NCI-H748 (cell line): ENCODE measurements around the gene CLDN14.

ENCODE experiments used
- DNase-seq: peaks from one replicate; lab custom pipeline; 2025; ENCODE audit not compliant: unreplicated experiment; lab: John Stamatoyannopoulos, UW

The CLDN14 gene

GRCh38 chr21:36472377-36472776 lies 7.5 kb downstream of the CLDN14 start:
- no peak for DNase-seq

- no peak for DNase-seq
Observed at GRCh38 chr21:36471254-36471723, 8.6 kb downstream of the CLDN14 start.

- DNase-seq = no peak
Observed at GRCh38 chr21:36470294-36470693, 9.6 kb downstream of the CLDN14 start.

GRCh38 chr21:36466061-36466511 lies 13.8 kb downstream of the CLDN14 start:
- DNase-seq = no peak

GRCh38 chr21:36465478-36465877 lies 14.4 kb downstream of the CLDN14 start:
- DNase-seq = no peak

- DNase-seq = no peak
Observed at GRCh38 chr21:36464590-36464989, 15.3 kb downstream of the CLDN14 start.

GRCh38 chr21:36463991-36464390 lies 15.9 kb downstream of the CLDN14 start:
- no peak for DNase-seq

- DNase-seq = no peak
Observed at GRCh38 chr21:36463204-36463603, 16.7 kb downstream of the CLDN14 start.

- DNase-seq = no peak
Observed at GRCh38 chr21:36461918-36462486, 17.9 kb downstream of the CLDN14 start.

- DNase-seq = no peak
Observed at GRCh38 chr21:36461277-36461917, 18.5 kb downstream of the CLDN14 start.

GRCh38 chr21:36460866-36461265 lies 19.1 kb downstream of the CLDN14 start:
- DNase-seq = no peak

- no peak for DNase-seq
Observed at GRCh38 chr21:36459098-36459497, 20.8 kb downstream of the CLDN14 start.

- no peak for DNase-seq
Observed at GRCh38 chr21:36456729-36457414, 23.1 kb downstream of the CLDN14 start.

GRCh38 chr21:36454706-36455105 lies 25.2 kb downstream of the CLDN14 start:
- DNase-seq = no peak

GRCh38 chr21:36454093-36454531 lies 25.8 kb downstream of the CLDN14 start:
- peak; percentile 68 for DNase-seq

GRCh38 chr21:36452281-36452825 lies 27.6 kb downstream of the CLDN14 start:
- DNase-seq = no peak

- DNase-seq = no peak
Observed at GRCh38 chr21:36451506-36451905, 28.4 kb downstream of the CLDN14 start.

GRCh38 chr21:36450511-36450910 lies 29.4 kb downstream of the CLDN14 start:
- DNase-seq = no peak

- no peak for DNase-seq
Observed at GRCh38 chr21:36446301-36446700, 33.6 kb downstream of the CLDN14 start.

GRCh38 chr21:36441715-36442114 lies 38.2 kb downstream of the CLDN14 start:
- no peak for DNase-seq

GRCh38 chr21:36437745-36438128 lies 42.2 kb downstream of the CLDN14 start:
- no peak for DNase-seq
